ENCODE data around the gene E2F1. TPM values are rescaled to one million over a fixed set of nuclear protein-coding genes. Genes with fewer than 3 reads are reported as not detected.
A peak's percentile ranks its signal among the peaks of the same experiment; 100 is the strongest.

E2F1 gene
- total and polyA plus RNA-seq, 2 of the 4 experiments (the other 2 are of a cell fraction) = 10.9 to 14.0 TPM

DNA sequence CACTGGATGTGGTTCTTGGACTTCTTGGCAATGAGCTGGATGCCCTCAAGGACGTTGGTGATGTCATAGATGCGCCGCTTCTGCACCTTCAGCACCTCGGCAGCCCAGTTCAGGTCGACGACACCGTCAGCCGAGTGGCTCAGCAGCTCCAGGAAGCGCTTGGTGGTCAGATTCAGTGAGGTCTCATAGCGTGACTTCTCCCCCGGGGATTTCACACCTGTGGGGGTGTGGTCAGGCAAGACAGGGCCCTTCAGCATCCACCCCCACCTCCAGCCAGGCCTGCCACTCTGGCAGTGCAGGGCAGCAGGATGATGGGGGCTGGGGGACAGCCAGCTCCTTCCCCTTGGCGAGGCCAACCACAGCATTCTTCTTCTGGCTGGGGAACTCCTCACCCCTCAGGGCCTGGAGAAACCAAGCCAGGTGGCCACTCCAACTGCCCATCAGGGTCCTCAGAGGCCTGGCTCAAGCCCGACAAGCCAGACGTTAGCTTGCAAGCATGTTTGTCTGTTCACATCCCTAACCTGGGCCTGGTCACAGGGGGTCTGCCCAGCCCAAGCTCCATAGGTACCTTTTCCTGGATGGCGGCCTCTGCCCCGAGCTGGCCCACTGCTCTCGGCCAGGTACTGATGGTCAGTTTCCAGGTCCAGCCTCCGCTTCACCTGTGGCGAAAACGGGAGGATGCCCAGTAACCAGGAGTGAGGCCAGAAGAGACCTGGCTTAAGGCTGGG lies 6.3 kb downstream of the E2F1 start:
- Histone ChIP-seq H3K56ac (ENCODE audit: extremely low read depth, insufficient read depth, low read length) (no peak overlapping the region), H3K9ac (ENCODE audit: low read depth, low read length) (no peak overlapping the region), H3K9me1 (ENCODE audit: insufficient read depth, low read length) (peaks cover 23% of the 10 kb centered on the region), H3K4me3 (ENCODE audit: insufficient read depth, low read depth, low read length) (no peak overlapping the region), H2BK20ac (ENCODE audit: low read depth, low read length) (no peak overlapping the region), H3K4me2 (ENCODE audit: low read depth, low read length) (no peak overlapping the region), H2BK15ac (ENCODE audit: low read depth, low read length) (no peak overlapping the region), H4K20me1 (ENCODE audit: insufficient read depth, low read length) (peaks cover 24% of the 10 kb centered on the region), H2AK5ac (ENCODE audit: low read depth, low read length) (no peak overlapping the region), H3K4ac (ENCODE audit: low read depth, low read length) (no peak overlapping the region), H2AK9ac (replicated peaks; ENCODE audit: low read depth, low read length, poor library complexity) (peak overlapping the region; percentile 74), H3K14ac (replicated peaks; ENCODE audit: low read depth, low read length) (no peak overlapping the region), H3K23ac (ENCODE audit: low read depth, low read length) (no peak overlapping the region), H3K27me3 (ENCODE audit: control insufficient read depth, insufficient read depth, low read length) (no peaks in the 10 kb centered on the region), H3K9me3 (ENCODE audit: control insufficient read depth, insufficient read depth, low read length) (no peaks in the 10 kb centered on the region), H3K36me3 (ENCODE audit: control insufficient read depth, insufficient read depth, low read length) (no peaks in the 10 kb centered on the region; the same call in 1 of the 2 replicates), H4K5ac (ENCODE audit: low read depth, low read length) (no peak overlapping the region), H2BK120ac (ENCODE audit: low read depth, low read length) (no peak overlapping the region), H3K27ac (ENCODE audit: insufficient read depth, low read length) (no peak overlapping the region), H4K8ac (ENCODE audit: low read depth in 2 of 2, low read length in 2 of 2) (no peak overlapping the region), H3K18ac (ENCODE audit: low read depth, low read length) (no peak overlapping the region), H4K91ac (ENCODE audit: insufficient read depth, low read depth, low read length) (no peak overlapping the region), H2BK5ac (ENCODE audit: low read depth, low read length, poor library complexity, severe bottlenecking) (no peak overlapping the region), H3K4me1 (ENCODE audit: control insufficient read depth, insufficient read depth, low read length) (peaks cover 10% of the 10 kb centered on the region), H3K79me1 (ENCODE audit: low read depth in 1 of 2, low read length in 2 of 2) (peaks cover 7 to 55% of the 10 kb centered on the region in 2 experiments; a peak in 2 of 4 replicates), H2AFZ (replicated peaks; ENCODE audit: low read length, poor library complexity) (no peak overlapping the region)
- TF ChIP-seq MXI1 (IDR thresholded peaks at IDR 0.05; ENCODE audit: borderline replicate concordance, low read depth, low read length) (no peak), MAZ (IDR thresholded peaks at IDR 0.05; ENCODE audit: borderline replicate concordance, low read depth, low read length) (no peak), RFX5 (IDR thresholded peaks at IDR 0.05; ENCODE audit: low read depth, low read length) (no peak), RCOR1 (IDR thresholded peaks at IDR 0.05; ENCODE audit: insufficient replicate concordance, low read length) (no peak), BHLHE40 (IDR thresholded peaks at IDR 0.05; ENCODE audit: low read depth, low read length) (no peak), SMC3 (IDR thresholded peaks at IDR 0.05; ENCODE audit: low read depth, low read length) (no peak), FOS (IDR thresholded peaks at IDR 0.05; ENCODE audit: low read depth, low read length) (no peak), MAFK (IDR thresholded peaks at IDR 0.05; ENCODE audit: low read depth, low read length) (no peak), NFE2L2 (IDR thresholded peaks at IDR 0.05; ENCODE audit: low read depth, low read length) (no peak), CHD1 (IDR thresholded peaks at IDR 0.05; ENCODE audit: low read depth, low read length) (no peak), CEBPB (IDR thresholded peaks at IDR 0.05; ENCODE audit: low read depth, low read length) (no peak), POLR2A (IDR thresholded peaks at IDR 0.05; ENCODE audit: low read depth, low read length) (no peak), RAD21 (IDR thresholded peaks at IDR 0.05; ENCODE audit: low read length) (no peak)
- TF ChIP-seq, protein P1, sequence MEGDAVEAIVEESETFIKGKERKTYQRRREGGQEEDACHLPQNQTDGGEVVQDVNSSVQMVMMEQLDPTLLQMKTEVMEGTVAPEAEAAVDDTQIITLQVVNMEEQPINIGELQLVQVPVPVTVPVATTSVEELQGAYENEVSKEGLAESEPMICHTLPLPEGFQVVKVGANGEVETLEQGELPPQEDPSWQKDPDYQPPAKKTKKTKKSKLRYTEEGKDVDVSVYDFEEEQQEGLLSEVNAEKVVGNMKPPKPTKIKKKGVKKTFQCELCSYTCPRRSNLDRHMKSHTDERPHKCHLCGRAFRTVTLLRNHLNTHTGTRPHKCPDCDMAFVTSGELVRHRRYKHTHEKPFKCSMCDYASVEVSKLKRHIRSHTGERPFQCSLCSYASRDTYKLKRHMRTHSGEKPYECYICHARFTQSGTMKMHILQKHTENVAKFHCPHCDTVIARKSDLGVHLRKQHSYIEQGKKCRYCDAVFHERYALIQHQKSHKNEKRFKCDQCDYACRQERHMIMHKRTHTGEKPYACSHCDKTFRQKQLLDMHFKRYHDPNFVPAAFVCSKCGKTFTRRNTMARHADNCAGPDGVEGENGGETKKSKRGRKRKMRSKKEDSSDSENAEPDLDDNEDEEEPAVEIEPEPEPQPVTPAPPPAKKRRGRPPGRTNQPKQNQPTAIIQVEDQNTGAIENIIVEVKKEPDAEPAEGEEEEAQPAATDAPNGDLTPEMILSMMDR (conservative IDR thresholded peaks at IDR 0.05; ENCODE audit: low read depth, low read length) = no peak
- TF ChIP-seq, protein P2, sequence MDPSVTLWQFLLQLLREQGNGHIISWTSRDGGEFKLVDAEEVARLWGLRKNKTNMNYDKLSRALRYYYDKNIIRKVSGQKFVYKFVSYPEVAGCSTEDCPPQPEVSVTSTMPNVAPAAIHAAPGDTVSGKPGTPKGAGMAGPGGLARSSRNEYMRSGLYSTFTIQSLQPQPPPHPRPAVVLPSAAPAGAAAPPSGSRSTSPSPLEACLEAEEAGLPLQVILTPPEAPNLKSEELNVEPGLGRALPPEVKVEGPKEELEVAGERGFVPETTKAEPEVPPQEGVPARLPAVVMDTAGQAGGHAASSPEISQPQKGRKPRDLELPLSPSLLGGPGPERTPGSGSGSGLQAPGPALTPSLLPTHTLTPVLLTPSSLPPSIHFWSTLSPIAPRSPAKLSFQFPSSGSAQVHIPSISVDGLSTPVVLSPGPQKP (IDR thresholded peaks at IDR 0.05; ENCODE audit: borderline replicate concordance, low read depth, low read length) = no peak
- TF ChIP-seq, protein P3, sequence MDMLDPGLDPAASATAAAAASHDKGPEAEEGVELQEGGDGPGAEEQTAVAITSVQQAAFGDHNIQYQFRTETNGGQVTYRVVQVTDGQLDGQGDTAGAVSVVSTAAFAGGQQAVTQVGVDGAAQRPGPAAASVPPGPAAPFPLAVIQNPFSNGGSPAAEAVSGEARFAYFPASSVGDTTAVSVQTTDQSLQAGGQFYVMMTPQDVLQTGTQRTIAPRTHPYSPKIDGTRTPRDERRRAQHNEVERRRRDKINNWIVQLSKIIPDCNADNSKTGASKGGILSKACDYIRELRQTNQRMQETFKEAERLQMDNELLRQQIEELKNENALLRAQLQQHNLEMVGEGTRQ (IDR thresholded peaks at IDR 0.05; ENCODE audit: low read depth, low read length) = no peak
- DNase-seq = no peak
- WGBS, 2 experiments (ENCODE audit: extremely low coverage in 2 of 2, insufficient read length in 1 of 2) = 89% methylated on average over 4 of the region's 20 CpGs; no CpG with 5 or more reads in 1 of the 2 experiments
- intact Hi-C loops (cut with micrococcal nuclease) (no loop called here), dilution Hi-C loops (cut with HindIII; ENCODE audit: low sequenced_read_pairs, unreplicated experiment) (no loop called here), in situ Hi-C loops (cut with MboI; ENCODE audit: low sequenced_read_pairs) (no loop called here)
- no TSS peak for BruUV-seq (replicated peaks)
- ChIA-PET POLR2A (ENCODE audit: unreplicated experiment) (no interaction called here), CTCF (interaction anchor here (0.6 kb wide), 1 partner anchor 13 kb away, joined by 6 read pairs; the partner anchor contains the start of gene ACTL10)
- no peak for ATAC-seq (ENCODE audit: low read depth)
